GM19452 (cell line): Measurements from ENCODE around the gene PCDH9.

ENCODE experiments used
- ATAC-seq: cut with Tn5 transposase; IDR thresholded peaks from one replicate; pipeline ENCODE4 v1.9.1; 2021; ENCODE audit not compliant: unreplicated experiment

PCDH9 gene

GRCh38 chr13:67226696-67227095 lies 3.4 kb downstream of the PCDH9 start:
- ATAC-seq = no peak

DNA sequence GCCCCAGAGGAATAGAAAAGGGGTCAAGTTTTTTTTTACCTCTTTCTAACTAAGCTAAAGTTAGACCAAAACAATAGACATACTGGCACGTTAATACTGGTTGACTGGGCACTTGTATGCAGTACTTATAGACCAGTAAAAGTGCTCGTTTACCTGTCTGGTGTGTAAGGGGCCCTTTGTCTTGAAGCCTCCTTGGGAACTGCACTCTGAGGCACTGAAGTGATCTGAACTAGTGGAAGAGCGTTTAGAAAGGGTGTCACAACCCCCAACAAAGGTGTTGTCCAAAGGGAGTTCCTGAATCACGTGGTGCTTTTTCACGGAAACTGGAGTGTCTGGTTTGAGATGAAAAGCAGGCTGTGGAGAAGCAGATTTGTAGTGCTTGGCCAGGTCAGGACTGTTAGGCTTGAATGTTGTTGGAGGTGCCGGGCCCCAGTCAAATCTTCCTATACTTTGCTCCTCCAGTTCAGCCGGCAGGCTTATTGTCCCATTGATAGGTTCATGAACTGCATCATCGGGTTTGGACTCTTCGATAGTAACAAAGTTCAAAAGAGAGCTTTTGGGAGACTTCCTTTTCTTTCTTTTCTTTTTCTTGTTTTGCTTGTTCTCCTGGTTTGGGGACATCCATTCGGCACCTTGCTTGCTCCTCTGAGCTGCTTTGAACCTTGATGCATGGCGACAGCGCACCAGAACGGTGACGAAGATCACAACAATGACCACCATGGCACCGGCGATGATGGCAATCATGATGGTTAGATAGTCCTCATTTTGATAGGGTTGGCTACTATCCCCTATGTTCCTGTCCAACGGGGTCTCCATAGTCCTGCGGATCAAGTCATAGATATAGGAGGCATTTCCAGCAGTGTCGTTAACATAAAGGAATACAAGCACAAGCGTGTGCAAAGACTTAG lies 4.6 kb downstream of the PCDH9 start:
- no peak for ATAC-seq

GRCh38 chr13:67224148-67224846 lies 5.8 kb downstream of the PCDH9 start:
- peak; percentile 69 for ATAC-seq

DNA sequence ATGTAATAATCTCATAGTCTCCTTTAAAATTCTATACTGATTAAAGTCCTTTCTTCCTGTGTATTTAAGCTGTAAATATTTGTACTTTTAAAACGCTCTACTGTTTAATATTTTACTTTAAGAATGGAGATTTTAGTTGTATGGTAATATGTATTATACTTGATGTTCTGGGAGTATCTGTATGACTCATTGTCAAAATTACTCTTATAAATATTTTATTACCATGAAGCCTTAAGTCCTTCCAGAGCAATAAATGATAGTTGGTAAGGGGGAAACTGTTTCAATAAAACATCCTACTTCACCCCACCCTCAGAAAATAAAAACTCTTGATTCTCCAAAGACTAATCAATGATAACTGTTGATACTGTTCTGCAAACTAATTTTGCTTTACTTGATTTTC lies 6.4 kb downstream of the PCDH9 start:
- ATAC-seq = no peak

- no peak for ATAC-seq
Measured at GRCh38 chr13:67223024-67223423, 7.1 kb downstream of the PCDH9 start.

DNA sequence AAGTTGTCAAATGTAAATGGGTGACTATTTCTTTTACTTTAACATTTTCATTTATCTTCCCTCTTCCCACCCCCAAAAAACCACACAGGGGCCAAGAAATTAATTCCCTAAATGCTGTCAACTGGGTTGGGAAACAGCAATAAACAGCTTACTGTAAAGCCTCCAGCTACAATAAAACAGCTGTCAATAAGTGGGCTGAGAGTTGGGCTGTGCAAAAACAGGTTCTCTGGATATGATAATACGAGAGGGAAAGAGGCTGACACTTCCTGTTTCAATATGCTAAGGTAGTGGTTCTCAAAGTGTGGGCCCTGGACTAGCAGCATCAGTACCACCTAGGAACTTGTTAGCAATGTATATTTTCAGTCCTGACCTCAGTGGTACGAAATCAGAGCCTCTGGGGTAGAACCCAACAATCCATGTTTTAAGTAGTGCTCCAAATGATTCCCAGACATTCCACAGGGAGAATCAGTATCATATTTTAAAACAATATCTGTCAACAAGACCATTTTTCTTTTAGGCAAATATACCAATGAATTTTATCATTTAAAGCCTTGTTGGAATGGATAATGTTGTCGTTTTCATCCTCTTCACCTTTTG lies 8.4 kb downstream of the PCDH9 start:
- peak; percentile 70 for ATAC-seq

GRCh38 chr13:67219113-67219512 lies 11.0 kb downstream of the PCDH9 start:
- no peak for ATAC-seq

GRCh38 chr13:67217880-67218279 lies 12.3 kb downstream of the PCDH9 start:
- no peak for ATAC-seq

- no peak for ATAC-seq
Measured at GRCh38 chr13:67216864-67217263, 13.3 kb downstream of the PCDH9 start.

DNA sequence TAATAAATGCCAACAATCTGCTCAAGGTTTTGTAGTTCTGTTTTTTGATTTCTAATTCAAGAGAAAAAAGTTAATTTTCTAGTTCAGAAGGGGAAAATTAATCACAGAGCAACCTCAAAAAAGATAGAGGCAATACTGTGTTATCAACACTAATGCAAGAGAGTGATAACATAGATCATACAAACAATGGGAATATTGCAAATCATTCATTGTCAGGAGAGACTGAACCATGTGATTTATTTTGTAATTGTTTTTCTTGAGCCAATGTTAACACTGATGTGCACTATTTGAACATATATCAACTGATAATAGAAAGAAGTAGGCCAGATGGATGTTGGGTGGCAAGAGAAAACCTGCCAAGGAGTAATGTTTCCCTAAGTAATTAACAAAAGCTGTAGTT lies 19.9 kb downstream of the PCDH9 start:
- no peak for ATAC-seq

- ATAC-seq = no peak
Measured at GRCh38 chr13:67208552-67208951, 21.6 kb downstream of the PCDH9 start.

- no peak for ATAC-seq
Measured at GRCh38 chr13:67204764-67205163, 25.4 kb downstream of the PCDH9 start.

- ATAC-seq = no peak
Measured at GRCh38 chr13:67200605-67201004, 29.5 kb downstream of the PCDH9 start.

GRCh38 chr13:67200183-67200582 lies 30.0 kb downstream of the PCDH9 start:
- ATAC-seq = no peak

DNA sequence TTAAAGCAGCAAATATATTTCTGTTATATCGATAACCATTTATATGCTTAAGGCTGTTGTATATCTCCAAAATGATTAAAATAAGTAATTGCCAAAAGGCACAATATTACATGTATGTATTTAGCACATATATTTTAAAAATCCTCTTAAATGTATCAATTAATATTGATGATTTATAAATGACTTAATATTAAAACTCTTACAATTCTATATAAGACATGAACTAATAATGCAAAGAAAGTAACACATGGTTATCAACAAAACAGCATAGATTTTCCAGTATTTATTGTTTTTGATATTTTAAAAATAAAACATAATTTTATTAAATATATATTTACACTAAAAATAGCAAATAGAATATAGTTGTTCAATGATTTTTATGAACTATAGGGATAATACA lies 32.4 kb downstream of the PCDH9 start:
- no peak for ATAC-seq

- no peak for ATAC-seq
Measured at GRCh38 chr13:67193979-67194378, 36.2 kb downstream of the PCDH9 start.

- ATAC-seq = no peak
Measured at GRCh38 chr13:67192751-67193150, 37.4 kb downstream of the PCDH9 start.

GRCh38 chr13:67186995-67187569 lies 43.1 kb downstream of the PCDH9 start:
- no peak for ATAC-seq

DNA sequence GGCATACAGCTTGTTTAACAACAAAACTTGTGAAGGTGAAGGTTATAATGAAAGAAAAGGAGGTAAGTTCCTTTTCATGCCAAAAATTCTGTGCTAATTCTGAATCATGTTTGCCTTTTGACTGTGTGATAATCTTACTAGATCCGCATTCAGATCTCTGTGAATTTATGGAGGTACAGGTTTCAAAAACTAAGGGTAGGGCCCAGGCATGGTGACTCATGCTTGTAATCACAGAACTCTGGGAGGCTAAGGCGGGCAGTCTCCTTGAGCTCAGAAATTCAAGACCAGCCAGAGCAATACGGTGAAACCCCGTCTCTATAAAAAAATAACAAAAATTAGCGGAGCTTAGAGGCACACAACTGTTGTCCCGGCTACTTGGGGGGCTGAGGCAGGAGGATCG lies 45.9 kb downstream of the PCDH9 start:
- ATAC-seq = no peak

DNA sequence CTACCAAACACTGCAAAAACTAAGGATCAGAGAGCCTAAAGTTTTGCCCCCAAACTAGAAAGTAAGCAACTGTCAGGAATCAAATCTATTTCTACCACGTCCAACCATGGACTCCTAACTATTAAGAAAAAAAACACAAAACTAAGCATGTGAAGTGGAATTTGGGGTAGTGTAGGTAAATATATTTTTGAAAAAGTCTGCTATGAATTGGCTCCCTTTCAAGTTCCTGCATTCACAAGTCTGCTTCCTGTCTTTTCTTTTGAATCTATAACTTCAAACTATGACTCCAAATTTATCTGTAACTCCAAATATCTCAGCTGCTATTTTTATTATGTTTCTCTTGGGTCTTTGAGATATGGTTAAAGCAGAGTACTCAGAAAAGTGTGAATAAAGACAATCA lies 47.0 kb downstream of the PCDH9 start:
- no peak for ATAC-seq

DNA sequence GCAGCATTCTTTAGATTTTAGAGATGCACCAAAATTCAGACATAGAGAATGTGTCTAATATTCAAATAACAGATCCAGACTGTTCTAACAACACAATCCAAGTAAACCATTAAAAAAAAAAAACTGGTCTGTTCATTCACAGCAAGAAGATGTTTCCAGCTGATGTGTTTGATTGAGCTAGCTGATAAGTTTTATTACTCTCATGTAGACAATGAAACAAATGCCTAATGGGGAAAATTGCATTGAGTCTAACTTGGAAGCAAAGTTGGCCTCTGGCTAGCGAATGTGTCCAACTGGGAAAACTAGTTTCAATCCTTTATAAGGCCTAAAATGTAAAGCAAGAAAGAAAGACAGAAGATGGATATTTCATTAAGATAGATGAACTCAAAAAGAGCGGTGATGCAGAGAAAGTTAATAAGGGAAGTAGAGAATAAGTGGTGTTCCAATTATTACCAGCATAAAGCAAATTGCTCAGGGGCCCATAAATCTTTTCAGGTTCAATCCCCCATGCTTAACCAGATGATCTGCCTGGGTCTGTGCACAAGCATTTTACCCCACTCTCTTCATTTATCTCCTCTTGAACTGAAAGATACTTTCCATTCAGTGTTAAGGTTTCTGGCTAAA lies 54.2 kb downstream of the PCDH9 start:
- ATAC-seq = no peak
